ENCODE results near the gene LMCD1. TPM values are rescaled to one million over a fixed set of nuclear protein-coding genes. Genes with fewer than 3 reads are reported as not detected.

Gene LMCD1
- total RNA-seq, 1 experiment from 2014 or later: 46.0 TPM

- Mint-ChIP-seq H3K4me3 (ENCODE audit: low read depth, unreplicated experiment) (no peak overlapping the region), H3K9me3 (ENCODE audit: low read depth, unreplicated experiment) (no peaks in the 10 kb centered on the region), H3K4me1 (ENCODE audit: low read depth, unreplicated experiment) (peaks cover 25% of the 10 kb centered on the region), H3K27me3 (ENCODE audit: unreplicated experiment) (no peaks in the 10 kb centered on the region), H3K36me3 (ENCODE audit: insufficient read depth, unreplicated experiment) (peaks cover 10% of the 10 kb centered on the region), H3K27ac (ENCODE audit: unreplicated experiment) (no peak overlapping the region)
- CTCF ChIA-PET: no interaction called here
- intact Hi-C loops (cut with micrococcal nuclease; ENCODE audit: unreplicated experiment): no loop called here
- no peak for DNase-seq
- no peak for TF ChIP-seq CTCF (IDR thresholded peaks at IDR 0.05; ENCODE audit: unreplicated experiment)
- no TSS peak for BruUV-seq (replicated peaks)
These were observed 24.3 kb downstream of the LMCD1 start for GRCh38 chr3:8525893-8526292.

GRCh38 chr3:8529181-8529637, 27.6 kb downstream of the LMCD1 start:
- H3K4me3 Mint-ChIP-seq (ENCODE audit: low read depth, unreplicated experiment): no peak overlapping the region
- TF ChIP-seq CTCF (IDR thresholded peaks at IDR 0.05; ENCODE audit: unreplicated experiment): no peak
- intact Hi-C loops (cut with micrococcal nuclease; ENCODE audit: unreplicated experiment): no loop called here
- H3K27me3 Mint-ChIP-seq (ENCODE audit: unreplicated experiment): no peaks in the 10 kb centered on the region
- H3K4me1 Mint-ChIP-seq (ENCODE audit: low read depth, unreplicated experiment): peaks cover 35% of the 10 kb centered on the region
- CTCF ChIA-PET: no interaction called here
- H3K9me3 Mint-ChIP-seq (ENCODE audit: low read depth, unreplicated experiment): no peaks in the 10 kb centered on the region
- no TSS peak for BruUV-seq (replicated peaks)
- no peak for DNase-seq
- peak overlapping the region; percentile 9 for H3K27ac Mint-ChIP-seq (ENCODE audit: unreplicated experiment)
- H3K36me3 Mint-ChIP-seq (ENCODE audit: insufficient read depth, unreplicated experiment): peaks cover 11% of the 10 kb centered on the region

- Mint-ChIP-seq H3K27ac (ENCODE audit: unreplicated experiment) (peak overlapping the region; percentile 9), H3K9me3 (ENCODE audit: low read depth, unreplicated experiment) (no peaks in the 10 kb centered on the region), H3K4me1 (ENCODE audit: low read depth, unreplicated experiment) (peaks cover 35% of the 10 kb centered on the region), H3K4me3 (ENCODE audit: low read depth, unreplicated experiment) (no peak overlapping the region), H3K36me3 (ENCODE audit: insufficient read depth, unreplicated experiment) (peaks cover 11% of the 10 kb centered on the region), H3K27me3 (ENCODE audit: unreplicated experiment) (no peaks in the 10 kb centered on the region)
- intact Hi-C loops (cut with micrococcal nuclease; ENCODE audit: unreplicated experiment): loop anchor here (2.0 kb wide), 1 partner anchor 29 kb away; the partner anchor contains the start of gene LMCD1
- no peak for TF ChIP-seq CTCF (IDR thresholded peaks at IDR 0.05; ENCODE audit: unreplicated experiment)
- DNase-seq: peak; percentile 23
- CTCF ChIA-PET: no interaction called here
- no TSS peak for BruUV-seq (replicated peaks)
These were observed 28.3 kb downstream of the LMCD1 start for GRCh38 chr3:8529738-8530525.

- CTCF ChIA-PET: no interaction called here
- no TSS peak for BruUV-seq (replicated peaks)
- Mint-ChIP-seq H3K4me3 (ENCODE audit: low read depth, unreplicated experiment) (no peak overlapping the region), H3K4me1 (ENCODE audit: low read depth, unreplicated experiment) (peaks cover 35% of the 10 kb centered on the region), H3K27me3 (ENCODE audit: unreplicated experiment) (no peaks in the 10 kb centered on the region), H3K27ac (ENCODE audit: unreplicated experiment) (no peak overlapping the region), H3K36me3 (ENCODE audit: insufficient read depth, unreplicated experiment) (peaks cover 13% of the 10 kb centered on the region), H3K9me3 (ENCODE audit: low read depth, unreplicated experiment) (no peaks in the 10 kb centered on the region)
- TF ChIP-seq CTCF (IDR thresholded peaks at IDR 0.05; ENCODE audit: unreplicated experiment): no peak
- intact Hi-C loops (cut with micrococcal nuclease; ENCODE audit: unreplicated experiment): loop anchor here (2.0 kb wide), 1 partner anchor 30 kb away; the partner anchor contains the start of gene LMCD1
- no peak for DNase-seq
These were observed 29.0 kb downstream of the LMCD1 start for GRCh38 chr3:8530581-8530980.
